Spleen (tissue), 11 donors: Measurements from ENCODE around the gene TSPAN9. TPM values are rescaled to one million over a fixed set of nuclear protein-coding genes. Genes with fewer than 3 reads are reported as not detected.

ENCODE experiments used
- DNase-seq: peaks from one replicate; pipeline ENCODE4 v3.0.0-alpha.2; 2020
- H3K27ac ChIP-seq, 8 donors: fragments of 200-600 bp; sonication (generic) in 7 of 8; 1 replicate in 4 of 8; 2 replicates in 4 of 8; pipeline versions ENCODE4 v1.5.0 to v1.8.0; 2016 to 2021; ENCODE audit warnings: inconsistent platforms in 4 of 8, mild to moderate bottlenecking in 4 of 8, moderate library complexity in 1 of 8
- H3K27me3 ChIP-seq, 7 donors: fragments of 200-600 bp; sonication (generic) in 6 of 7; replicated peaks in 1 of 7; 1 replicate in 4 of 7; 2 replicates in 3 of 7; pipeline versions ENCODE4 v1.5.0 to v1.8.0; 2016 to 2021; ENCODE audit warnings: inconsistent platforms in 3 of 7, mild to moderate bottlenecking in 1 of 7
- H3K36me3 ChIP-seq, 6 donors: fragments of 200-600 bp; sonication (generic) in 5 of 6; 1 replicate in 4 of 6; 2 replicates in 2 of 6; pipeline versions ENCODE4 v1.5.0 to v1.8.0; 2016 to 2021; ENCODE audit warnings: inconsistent platforms in 2 of 6
- H3K4me1 ChIP-seq, 6 donors: fragments of 200-600 bp; sonication (generic) in 5 of 6; 1 replicate in 3 of 6; 2 replicates in 3 of 6; pipeline versions ENCODE4 v1.5.0 to v1.8.0; 2016 to 2021; ENCODE audit warnings: inconsistent platforms in 3 of 6
- H3K4me3 ChIP-seq, 8 donors: fragments of 200-600 bp; sonication (generic) in 7 of 8; 1 replicate in 4 of 8; 2 replicates in 4 of 8; pipeline versions ENCODE4 v1.5.0 to v1.8.0; 2016 to 2021; ENCODE audit warnings: inconsistent platforms in 4 of 8, mild to moderate bottlenecking in 4 of 8, moderate library complexity in 2 of 8
- H3K9me3 ChIP-seq, 8 donors: fragments of 200-600 bp; sonication (generic) in 7 of 8; 1 replicate in 4 of 8; 2 replicates in 4 of 8; pipeline versions ENCODE4 v1.5.0 to v1.8.0; 2016 to 2021; ENCODE audit warnings: inconsistent platforms in 4 of 8
- CTCF ChIP-seq, 11 experiments: fragments of 200-600 bp in 7 of 11; fragments of 450-650 bp in 4 of 11; sonication (generic) in 4 of 11; IDR thresholded peaks in 8 of 11; conservative IDR thresholded peaks in 3 of 11; 1 replicate in 7 of 11; 2 replicates in 4 of 11; pipeline versions ENCODE4 v1.4.0 to v1.8.0; 2016 to 2021; ENCODE audit warnings: antibody characterized with exemption in 11 of 11, inconsistent platforms in 4 of 11, mild to moderate bottlenecking in 1 of 11
- POLR2A ChIP-seq, 3 donors: fragments of 450-650 bp; IDR thresholded peaks; one replicate each; pipeline ENCODE4 v1.5.1; 2017; ENCODE audit warnings: antibody characterized with exemption in 3 of 3, mild to moderate bottlenecking in 1 of 3
- POLR2AphosphoS5 ChIP-seq, 3 donors: sonication (generic); formaldehyde crosslinking; IDR thresholded peaks; one replicate each; pipeline ENCODE4 v1.5.1; 2017; ENCODE audit warnings: antibody characterized with exemption in 3 of 3
- WGBS, 5 donors: extraction: QIAGEN DNeasy Blood & Tissue Kit in 3 of 5; methylation state at CpG; one replicate each; pipeline versions ENCODE4 v1.1.5 to v1.1.7; 2013 to 2018; 5-methylcytosine and 5-hydroxymethylcytosine counted together
- intact Hi-C: fragments of 100-400 bp; cut with DNase I; formaldehyde crosslinking; loops from one replicate; pipeline ENCODE4 v1.15.0; 2023; ENCODE audit warnings: low total_unique reads
- polyA plus RNA-seq, 3 donors: library from polyadenylated mRNA; stranded (reverse); fragments of 200-250 nt; gene quantifications; one replicate each; pipeline ENCODE4 v1.2.1, GENCODE V29; 2013
- total RNA-seq, 7 donors: library from RNA; depleted of rRNA in 3 of 7; stranded (reverse); fragments of >200 nt in 3 of 7; fragmentation: NEBNext Ultra II Directional in 4 of 7; extraction: Animal tissue kit (Norgen Biotek cat#: 25700) in 4 of 7; gene quantifications; one replicate each; pipeline versions ENCODE4 v1.1.0 to v1.2.1, GENCODE V29; 2016 to 2021
- donor health status: healthy with polysubstance abuse.
- donor health status: DM: no; HTN: no; CAD: no; lungs with moderate emphysema.
- donor health status: DM: no; HTN: no; CAD: no.
- donor health status: Bipolar disorder and iron deficiency.
- donor health status: healthy.
- donor health status: DM: no; HTN: no; CAD: no.
- donor health status: DM: yes; HTN: yes; CAD: no.

TSPAN9 gene
- total and polyA plus RNA-seq, 10 donors = 3.6 to 51.1 (median 32.4) TPM

DNA sequence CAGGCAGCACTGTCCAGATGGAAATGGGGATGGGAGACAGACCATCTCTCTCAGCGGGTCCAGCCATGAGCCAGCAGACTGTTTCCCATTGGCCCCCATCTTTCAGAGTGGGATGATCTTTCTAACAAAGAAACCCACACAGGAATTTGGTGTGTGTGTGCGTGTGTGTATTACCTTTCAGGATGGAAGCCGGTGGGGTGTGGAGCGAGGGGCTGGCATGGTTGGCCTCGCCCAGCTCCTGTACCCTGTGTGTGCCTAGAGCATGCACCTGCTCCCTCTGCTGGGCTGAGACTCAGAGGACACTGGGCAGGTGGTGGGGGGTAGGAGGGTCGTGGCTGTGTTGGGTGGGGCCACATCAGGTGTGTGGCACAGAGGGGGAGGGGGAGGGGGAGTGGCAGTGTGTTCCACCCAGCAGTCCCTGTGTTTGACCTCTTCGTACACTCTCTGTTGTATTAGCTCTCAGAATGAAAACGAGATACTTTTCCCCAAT is 33.0 kb upstream of the TSPAN9 start:
- TF ChIP-seq POLR2AphosphoS5 (IDR thresholded peaks at IDR 0.05) = no peak
- no peak for TF ChIP-seq POLR2A (IDR thresholded peaks at IDR 0.05)
- no peak for TF ChIP-seq CTCF (IDR thresholded peaks at IDR 0.05 in 8 of 11, conservative IDR thresholded peaks at IDR 0.05 in 3 of 11)
- Histone ChIP-seq H3K4me3 (no peak overlapping the region), H3K4me1 (peaks cover 12 to 27% (median 17%) of the 10 kb centered on the region in 6 donors), H3K36me3 (peaks cover 0 to 19% (median 1%) of the 10 kb centered on the region in 6 donors), H3K27ac (no peak overlapping the region), H3K27me3 (peaks cover 0 to 25% (median 0%) of the 10 kb centered on the region in 7 donors), H3K9me3 (no peaks in the 10 kb centered on the region)
- WGBS, 5 donors = 71 to 86% (median 79%) methylated on average over 7 to 8 of the region's 8 CpGs
- intact Hi-C loops = loop anchor here (5.0 kb wide), 1 partner anchor 157 kb away; no protein-coding TSS in a partner anchor
- peak; percentile 58 for DNase-seq

GRCh38 chr12:3045494-3045893 is 31.7 kb upstream of the TSPAN9 start:
- Histone ChIP-seq H3K36me3 (peaks cover 0 to 6% (median 0%) of the 10 kb centered on the region in 6 donors), H3K9me3 (no peaks in the 10 kb centered on the region), H3K27me3 (peaks cover 0 to 25% (median 0%) of the 10 kb centered on the region in 7 donors), H3K4me1 (peaks cover 12 to 33% (median 24%) of the 10 kb centered on the region in 6 donors), H3K4me3 (no peak overlapping the region), H3K27ac (no peak overlapping the region)
- WGBS, 5 donors = 52 to 67% (median 63%) methylated on average over 5 of the region's 5 CpGs
- no peak for TF ChIP-seq POLR2A (IDR thresholded peaks at IDR 0.05)
- no peak for TF ChIP-seq CTCF (IDR thresholded peaks at IDR 0.05 in 8 of 11, conservative IDR thresholded peaks at IDR 0.05 in 3 of 11)
- no peak for TF ChIP-seq POLR2AphosphoS5 (IDR thresholded peaks at IDR 0.05)
- intact Hi-C loops = no loop called here
- no peak for DNase-seq

- no peak overlapping the region for H3K27ac ChIP-seq
- peak; percentile 33 for DNase-seq
- H3K4me3 ChIP-seq = no peak overlapping the region
- WGBS, 5 donors = 73 to 83% (median 77%) methylated on average over 6 to 7 of the region's 7 CpGs
- peaks cover 0 to 1% (median 0%) of the 10 kb centered on the region in 6 donors for H3K36me3 ChIP-seq
- TF ChIP-seq POLR2AphosphoS5 (IDR thresholded peaks at IDR 0.05) (no peak), POLR2A (IDR thresholded peaks at IDR 0.05) (no peak), CTCF (IDR thresholded peaks at IDR 0.05 in 8 of 11, conservative IDR thresholded peaks at IDR 0.05 in 3 of 11) (no peak)
- peaks cover 0 to 25% (median 0%) of the 10 kb centered on the region in 7 donors for H3K27me3 ChIP-seq
- no peaks in the 10 kb centered on the region for H3K9me3 ChIP-seq
- peaks cover 12 to 33% (median 24%) of the 10 kb centered on the region in 6 donors for H3K4me1 ChIP-seq
- intact Hi-C loops = no loop called here
Measured at GRCh38 chr12:3045989-3046388, 31.2 kb upstream of the TSPAN9 start.

DNA sequence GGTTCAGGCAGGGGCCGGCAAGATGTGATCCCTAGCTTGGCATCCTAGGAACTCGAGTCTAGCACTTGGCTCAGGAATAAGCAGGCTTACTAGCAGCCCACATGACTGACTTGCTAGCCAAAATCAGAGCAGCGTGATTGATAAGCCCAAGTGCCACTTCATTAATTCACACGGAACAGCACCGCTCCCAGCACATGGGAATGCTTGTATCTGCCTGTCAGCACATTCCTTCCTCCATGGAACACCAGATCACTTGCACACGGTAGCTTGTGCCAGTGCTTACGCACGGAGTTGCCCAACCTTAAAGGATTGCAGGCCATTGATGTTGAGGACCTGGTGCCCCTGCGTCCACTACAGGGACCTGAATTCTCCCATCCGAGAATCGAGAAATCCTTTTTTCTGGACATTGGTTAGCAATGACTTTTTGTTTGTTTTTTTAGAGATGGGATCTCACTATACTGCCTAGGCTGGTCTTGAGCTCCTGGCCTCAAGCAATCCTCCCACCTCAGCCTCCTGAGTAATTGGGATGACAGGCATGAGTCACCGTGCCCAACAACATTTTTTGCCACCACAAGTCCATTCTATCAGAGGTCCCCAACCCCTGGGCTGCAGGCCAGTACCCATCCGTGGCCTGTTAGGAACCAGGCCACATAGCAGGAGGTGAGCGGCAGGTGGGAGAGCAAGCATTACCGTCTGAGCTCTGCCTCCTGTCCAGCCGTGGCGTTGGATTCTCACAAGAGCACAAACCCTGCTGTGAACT is 30.6 kb upstream of the TSPAN9 start:
- no peak for TF ChIP-seq POLR2AphosphoS5 (IDR thresholded peaks at IDR 0.05)
- TF ChIP-seq CTCF (IDR thresholded peaks at IDR 0.05 in 8 of 11, conservative IDR thresholded peaks at IDR 0.05 in 3 of 11) = no peak
- no peak for TF ChIP-seq POLR2A (IDR thresholded peaks at IDR 0.05)
- Histone ChIP-seq H3K27ac (no peak overlapping the region), H3K4me1 (peaks cover 11 to 28% (median 22%) of the 10 kb centered on the region in 6 donors), H3K4me3 (no peak overlapping the region), H3K27me3 (peaks cover 0 to 25% (median 0%) of the 10 kb centered on the region in 7 donors), H3K9me3 (no peaks in the 10 kb centered on the region), H3K36me3 (no peaks in the 10 kb centered on the region)
- 78 to 91% (median 87%) methylated on average over 17 of the region's 17 CpGs for WGBS, 5 donors
- intact Hi-C loops = no loop called here
- DNase-seq = peak; percentile 37
